Measurements from ENCODE around the gene OGFRL1.
"Not testable (repeated sequence)": the region's sequence is repeated elsewhere in the genome, so short reads cannot be mapped to it uniquely, and the experiment has no call there.

Gene OGFRL1

GRCh38 chr6:71288228-71289038 lies at the start of gene OGFRL1:
Gene OGFRL1, plus strand, starts transcription at chr6:71288811. Its CDS starts 126 bp downstream, at chr6:71288937.
- DNase-seq, result peak; percentile 96

GRCh38 chr6:71239694-71240093 lies 48.9 kb upstream of the OGFRL1 start:
- DNase-seq, result no peak

GRCh38 chr6:71245265-71246049 lies 43.2 kb upstream of the OGFRL1 start:
- DNase-seq, result no peak

- no peak for DNase-seq
Measured at GRCh38 chr6:71246596-71246995, 42.0 kb upstream of the OGFRL1 start.

- peak; percentile 93 for DNase-seq
Measured at GRCh38 chr6:71248306-71248765, 40.3 kb upstream of the OGFRL1 start.

GRCh38 chr6:71248878-71249544 lies 39.6 kb upstream of the OGFRL1 start:
- peak; percentile 24 for DNase-seq

- DNase-seq, result no peak
Measured at GRCh38 chr6:71250099-71250602, 38.5 kb upstream of the OGFRL1 start.

- no peak for DNase-seq
Measured at GRCh38 chr6:71252410-71252809, 36.2 kb upstream of the OGFRL1 start.

- DNase-seq, result no peak
Measured at GRCh38 chr6:71252960-71253359, 35.7 kb upstream of the OGFRL1 start.

GRCh38 chr6:71254323-71254722 lies 34.3 kb upstream of the OGFRL1 start:
- peak; percentile 93 for DNase-seq

- peak; percentile 27 for DNase-seq
Measured at GRCh38 chr6:71258078-71258866, 30.3 kb upstream of the OGFRL1 start.

GRCh38 chr6:71259888-71260604 lies 28.6 kb upstream of the OGFRL1 start:
- no peak for DNase-seq

- peak; percentile 51 for DNase-seq
Measured at GRCh38 chr6:71262914-71263313, 25.7 kb upstream of the OGFRL1 start.

- DNase-seq, result not testable (repeated sequence)
Measured at GRCh38 chr6:71266392-71266791, 22.2 kb upstream of the OGFRL1 start.

GRCh38 chr6:71268735-71269437 lies 19.7 kb upstream of the OGFRL1 start:
- DNase-seq, result no peak

GRCh38 chr6:71277926-71278600 lies 10.5 kb upstream of the OGFRL1 start:
- peak; percentile 24 for DNase-seq

- DNase-seq, result no peak
Measured at GRCh38 chr6:71279321-71279720, 9.3 kb upstream of the OGFRL1 start.

- no peak for DNase-seq
Measured at GRCh38 chr6:71279740-71280139, 8.9 kb upstream of the OGFRL1 start.

GRCh38 chr6:71280701-71281100 lies 7.9 kb upstream of the OGFRL1 start:
- DNase-seq, result no peak

GRCh38 chr6:71284785-71285184 lies 3.8 kb upstream of the OGFRL1 start:
- no peak for DNase-seq
